Stimulated activated CD8-positive, alpha-beta memory T cell treated with anti-CD3 and anti-CD28 coated beads, Interleukin-4, amount 100 ng/mL, for 4 hours (primary cell): ENCODE data around the gene RABGAP1.

Experiments used
- DNase-seq, 2 donors: peaks; one replicate each; pipeline ENCODE4 v3.0.0-alpha.2; 2020; ENCODE audit warnings: low read depth in 2 of 2, low spot score in 1 of 2

The RABGAP1 gene

GRCh38 chr9:123046406-123047195 is 105.8 kb downstream of the RABGAP1 start:
- DNase-seq = no peak

- no peak for DNase-seq
Measured at GRCh38 chr9:123048748-123049147, 107.9 kb downstream of the RABGAP1 start.

GRCh38 chr9:123049589-123050222 is 108.9 kb downstream of the RABGAP1 start:
- no peak for DNase-seq

- DNase-seq = no peak
Measured at GRCh38 chr9:123053046-123053445, 112.2 kb downstream of the RABGAP1 start.

GRCh38 chr9:123053711-123054110 is 112.9 kb downstream of the RABGAP1 start:
- DNase-seq = no peak

- DNase-seq = no peak
Measured at GRCh38 chr9:123058834-123059233, 118.0 kb downstream of the RABGAP1 start.

GRCh38 chr9:123059472-123060220 is 118.8 kb downstream of the RABGAP1 start:
- no peak for DNase-seq

- no peak for DNase-seq
Measured at GRCh38 chr9:123061216-123061615, 120.4 kb downstream of the RABGAP1 start.

- no peak for DNase-seq
Measured at GRCh38 chr9:123062351-123063176, 121.7 kb downstream of the RABGAP1 start.

- DNase-seq = no peak
Measured at GRCh38 chr9:123063177-123063598, 122.4 kb downstream of the RABGAP1 start.

- no peak for DNase-seq
Measured at GRCh38 chr9:123063896-123064295, 123.1 kb downstream of the RABGAP1 start.

- DNase-seq = no peak
Measured at GRCh38 chr9:123064716-123065115, 123.9 kb downstream of the RABGAP1 start.

GRCh38 chr9:123065196-123065595 is 124.4 kb downstream of the RABGAP1 start:
- DNase-seq = no peak

GRCh38 chr9:123067136-123067535 is 126.3 kb downstream of the RABGAP1 start:
- DNase-seq = no peak

GRCh38 chr9:123069010-123069481 is 128.2 kb downstream of the RABGAP1 start:
- no peak for DNase-seq

- DNase-seq = no peak
Measured at GRCh38 chr9:123070198-123070597, 129.4 kb downstream of the RABGAP1 start.

- no peak for DNase-seq
Measured at GRCh38 chr9:123072407-123072995, 131.7 kb downstream of the RABGAP1 start.

- DNase-seq = no peak
Measured at GRCh38 chr9:123073441-123073840, 132.6 kb downstream of the RABGAP1 start.

- DNase-seq = no peak
Measured at GRCh38 chr9:123073991-123074422, 133.2 kb downstream of the RABGAP1 start.

- no peak for DNase-seq
Measured at GRCh38 chr9:123074628-123075027, 133.8 kb downstream of the RABGAP1 start.
